Endodermal cell (in vitro differentiated cells): ENCODE data around the gene NEUROG1. TPM values are rescaled to one million over a fixed set of nuclear protein-coding genes. Genes with fewer than 3 reads are reported as not detected.
A peak's percentile ranks its signal among the peaks of the same experiment; 100 is the strongest.

Experiments used
- DNase-seq: peaks from one replicate; pipeline ENCODE4 v3.0.0-alpha.2; 2017
- H3K27ac ChIP-seq: 2 replicates; pipeline ENCODE4 v1.5.1; 2013; ENCODE audit warnings: mild to moderate bottlenecking, low read depth, low read length, moderate library complexity
- H3K27me3 ChIP-seq: 2 replicates; pipeline ENCODE4 v1.6.1; 2013; ENCODE audit warnings: mild to moderate bottlenecking, low read length, moderate library complexity; ENCODE audit not compliant: insufficient read depth, control insufficient read depth, poor library complexity, severe bottlenecking
- H3K36me3 ChIP-seq: 2 replicates; pipeline ENCODE4 v1.7.0; 2013; ENCODE audit warnings: mild to moderate bottlenecking, low read length, moderate library complexity; ENCODE audit not compliant: control insufficient read depth, insufficient read depth
- H3K4me1 ChIP-seq: one replicate; pipeline ENCODE4 v1.7.0; 2013; ENCODE audit warnings: low read length; ENCODE audit not compliant: control insufficient read depth, insufficient read depth
- H3K4me3 ChIP-seq: 2 replicates; pipeline ENCODE4 v1.5.1; 2013; ENCODE audit warnings: mild to moderate bottlenecking, low read length, moderate library complexity
- H3K9ac ChIP-seq: 2 replicates; pipeline ENCODE4 v1.6.1; 2013; ENCODE audit warnings: mild to moderate bottlenecking, low read length, moderate library complexity; ENCODE audit not compliant: poor library complexity, severe bottlenecking; ENCODE audit errors: extremely low read depth
- H3K9me3 ChIP-seq: 2 replicates; pipeline ENCODE4 v1.6.1; 2013; ENCODE audit warnings: mild to moderate bottlenecking, low read length, moderate library complexity; ENCODE audit not compliant: control insufficient read depth
- H3K27ac Mint-ChIP-seq: 2 replicates; pipeline ENCODE4 v1.8.0; 2020; ENCODE audit warnings: mixed read lengths
- H3K27me3 Mint-ChIP-seq: 2 replicates; pipeline ENCODE4 v1.8.0; 2021; ENCODE audit warnings: mild to moderate bottlenecking, mixed read lengths; ENCODE audit not compliant: insufficient read depth
- H3K36me3 Mint-ChIP-seq: 2 replicates; pipeline ENCODE4 v1.8.0; 2020; ENCODE audit warnings: low read depth, mixed read lengths
- H3K4me1 Mint-ChIP-seq: 2 replicates; pipeline ENCODE4 v1.8.0; 2020; ENCODE audit warnings: mixed read lengths
- H3K4me3 Mint-ChIP-seq: 2 replicates; pipeline ENCODE4 v1.8.0; 2020; ENCODE audit warnings: mild to moderate bottlenecking, moderate library complexity, mixed read lengths
- H3K9me3 Mint-ChIP-seq: 2 replicates; pipeline ENCODE4 v1.8.0; 2020; ENCODE audit warnings: mild to moderate bottlenecking, mixed read lengths
- CTCF ChIP-seq: fragments of 200-600 bp; sonication (generic); conservative IDR thresholded peaks from 2 replicates; pipeline ENCODE4 v1.5.0; 2021; ENCODE audit warnings: antibody characterized with exemption, mild to moderate bottlenecking
- WGBS, 2 experiments: methylation state at CpG; one replicate each; pipeline versions ENCODE4 v1.1.5 to v1.1.7; 2013; ENCODE audit warnings: missing lambda C conversion rate in 2 of 2, mixed read lengths in 1 of 2; ENCODE audit not compliant: insufficient coverage in 1 of 2, insufficient read length in 1 of 2; 5-methylcytosine and 5-hydroxymethylcytosine counted together
- long read RNA-seq, 4 experiments: library from polyadenylated mRNA in 2 of 4; library from RNA in 1 of 4; library from capped mRNA in 1 of 4; stranded (forward) in 3 of 4; unstranded in 1 of 4; transcript quantifications; one replicate each; pipeline ENCODE4 v2.0.0, GENCODE V29; 2020 to 2021; ENCODE audit warnings: inconsistent platforms in 1 of 4
- polyA plus RNA-seq, 2 experiments: library from polyadenylated mRNA; stranded (reverse); fragments of 50-300 nt; gene quantifications; one replicate each; pipeline ENCODE4 v1.2.3, GENCODE V29; 2013
- total RNA-seq, 2 donors: library from RNA; stranded (reverse); fragmentation: NEBNext Ultra II Directional in 1 of 2; extraction: Animal tissue kit (Norgen Biotek cat#: 25700) in 1 of 2; gene quantifications; 2 replicates in 1 of 2; 3 replicates in 1 of 2; pipeline ENCODE4 v1.2.1, GENCODE V29; 2021

NEUROG1 gene
- not detected for total RNA-seq
- polyA plus RNA-seq (2013, experiment 1 of 2), result 10.2 TPM
- 7.4 TPM for polyA plus RNA-seq (2013, experiment 2 of 2)
- long read RNA-seq, experiment 1, result 0 reads
- long read RNA-seq, experiment 2, result 0 reads
- long read RNA-seq, experiment 3, result 0 reads
- long read RNA-seq, experiment 4, result 0 reads

GRCh38 chr5:135535820-135536801 lies at the start of gene NEUROG1:
Gene NEUROG1 (minus strand): TSS chr5:135535964. CDS start chr5:135535690, 274 bp downstream.
- Mint-ChIP-seq H3K4me1 (peaks cover 16% of the 10 kb centered on the region), H3K4me3 (peak within 1 kb of the TSS; percentile 16), H3K27me3 (peaks cover 100% of the 10 kb centered on the region), H3K36me3 (no peaks in the 10 kb centered on the region), H3K27ac (no peak within 1 kb of the TSS), H3K9me3 (peaks cover 17% of the 10 kb centered on the region)
- no peak for TF ChIP-seq CTCF
- Histone ChIP-seq H3K9ac (no peak within 1 kb of the TSS), H3K27me3 (peaks cover 100% of the 10 kb centered on the region), H3K27ac (no peak within 1 kb of the TSS), H3K4me3 (peak within 1 kb of the TSS; percentile 17), H3K36me3 (no peaks in the 10 kb centered on the region), H3K4me1 (no peaks in the 10 kb centered on the region), H3K9me3 (peaks cover 13% of the 10 kb centered on the region)
- WGBS, 2 experiments, result 2% methylated on average over 26 to 74 of the region's 74 CpGs
- DNase-seq, result peak; percentile 96

GRCh38 chr5:135584918-135585317 lies 49.2 kb upstream of the NEUROG1 start:
- WGBS, 2 experiments, result 93 to 98% methylated on average over 4 to 6 of the region's 6 CpGs
- peaks cover 26% of the 10 kb centered on the region for H3K27me3 ChIP-seq
- no peak overlapping the region for H3K27ac Mint-ChIP-seq
- H3K4me3 ChIP-seq, result no peak overlapping the region
- no peaks in the 10 kb centered on the region for H3K4me1 Mint-ChIP-seq
- H3K9me3 ChIP-seq, result no peaks in the 10 kb centered on the region
- TF ChIP-seq CTCF, result no peak
- H3K36me3 ChIP-seq, result no peaks in the 10 kb centered on the region
- H3K27ac ChIP-seq, result no peak overlapping the region
- H3K9me3 Mint-ChIP-seq, result no peaks in the 10 kb centered on the region
- peaks cover 46% of the 10 kb centered on the region for H3K27me3 Mint-ChIP-seq
- no peak overlapping the region for H3K4me3 Mint-ChIP-seq
- H3K4me1 ChIP-seq, result no peaks in the 10 kb centered on the region
- H3K36me3 Mint-ChIP-seq, result no peaks in the 10 kb centered on the region
- DNase-seq, result no peak
- H3K9ac ChIP-seq, result no peak overlapping the region

- Histone ChIP-seq H3K36me3 (no peaks in the 10 kb centered on the region), H3K9ac (no peak overlapping the region), H3K27me3 (peaks cover 32% of the 10 kb centered on the region), H3K27ac (no peak overlapping the region), H3K4me3 (no peak overlapping the region), H3K9me3 (no peaks in the 10 kb centered on the region), H3K4me1 (no peaks in the 10 kb centered on the region)
- H3K36me3 Mint-ChIP-seq, result no peaks in the 10 kb centered on the region
- no peaks in the 10 kb centered on the region for H3K9me3 Mint-ChIP-seq
- H3K27me3 Mint-ChIP-seq, result peaks cover 52% of the 10 kb centered on the region
- DNase-seq, result no peak
- no peak for TF ChIP-seq CTCF
- no peak overlapping the region for H3K4me3 Mint-ChIP-seq
- WGBS, 2 experiments, result 92 to 100% methylated on average over 1 to 2 of the region's 2 CpGs
- no peaks in the 10 kb centered on the region for H3K4me1 Mint-ChIP-seq
- H3K27ac Mint-ChIP-seq, result no peak overlapping the region
These were observed 48.5 kb upstream of the NEUROG1 start for GRCh38 chr5:135584276-135584675.
